Left ventricle myocardium inferior (tissue), 1 donor: Measurements from ENCODE around the gene SMARCE1. TPM values are rescaled to one million over a fixed set of nuclear protein-coding genes. Genes with fewer than 3 reads are reported as not detected.

Source experiments
- DNase-seq: peaks from one replicate; pipeline ENCODE4 v3.0.0-alpha.2; 2020
- H3K27ac ChIP-seq: fragments of 200-600 bp; replicated peaks from 2 replicates; pipeline ENCODE4 v1.8.0; 2021
- H3K27me3 ChIP-seq: fragments of 200-600 bp; 2 replicates; pipeline ENCODE4 v1.8.0; 2021; ENCODE audit warnings: low read depth
- H3K36me3 ChIP-seq: fragments of 200-600 bp; 2 replicates; pipeline ENCODE4 v1.8.0; 2021
- H3K4me1 ChIP-seq: fragments of 200-600 bp; 2 replicates; pipeline ENCODE4 v1.8.0; 2021
- H3K4me3 ChIP-seq: fragments of 200-600 bp; 2 replicates; pipeline ENCODE4 v1.8.0; 2021; ENCODE audit warnings: mild to moderate bottlenecking, moderate library complexity
- H3K9me3 ChIP-seq: fragments of 200-600 bp; replicated peaks from 2 replicates; pipeline ENCODE4 v1.8.0; 2021
- intact Hi-C: fragments of 100-400 bp; cut with micrococcal nuclease; formaldehyde crosslinking; loops from one replicate; pipeline ENCODE4 v1.11.0; 2022
- total RNA-seq: library from RNA; stranded (reverse); fragmentation: NEBNext Ultra II Directional; extraction: Animal tissue kit (Norgen Biotek cat#: 25700); gene quantifications from one replicate; pipeline ENCODE4 v1.2.1, GENCODE V29; 2021
- TF ChIP-seq, protein P1 (sequence below): fragments of 200-600 bp; IDR thresholded peaks from 2 replicates; pipeline ENCODE4 v1.8.0; 2021; ENCODE audit warnings: antibody characterized with exemption, mild to moderate bottlenecking, borderline replicate concordance
- donor health status: DM: no; HTN: yes; CAD: no; lungs with severe emphysema.

SMARCE1 gene
- total RNA-seq, 1 donor from 2014 or later = 58.6 TPM

DNA sequence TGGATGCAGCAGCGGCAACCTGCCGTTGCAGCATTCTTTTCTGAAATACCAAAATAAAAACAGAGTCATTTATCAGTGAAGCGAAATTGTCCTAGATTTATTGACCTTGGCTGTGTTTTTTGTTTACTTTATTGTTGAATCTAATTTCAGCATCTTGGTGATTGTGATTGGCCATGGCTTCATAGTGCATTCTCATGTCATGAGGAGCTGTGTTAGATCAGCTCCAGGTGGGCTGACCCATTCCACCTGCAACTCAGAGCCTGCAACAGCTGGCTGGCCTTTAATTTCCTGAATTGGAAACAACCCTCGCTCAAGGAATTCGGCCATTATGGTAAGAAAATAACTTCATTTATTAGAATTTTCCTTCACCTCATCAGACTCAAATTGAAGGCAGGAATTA, 39.5 kb upstream of the SMARCE1 start:
- intact Hi-C loops = no loop called here
- TF ChIP-seq, protein P1, sequence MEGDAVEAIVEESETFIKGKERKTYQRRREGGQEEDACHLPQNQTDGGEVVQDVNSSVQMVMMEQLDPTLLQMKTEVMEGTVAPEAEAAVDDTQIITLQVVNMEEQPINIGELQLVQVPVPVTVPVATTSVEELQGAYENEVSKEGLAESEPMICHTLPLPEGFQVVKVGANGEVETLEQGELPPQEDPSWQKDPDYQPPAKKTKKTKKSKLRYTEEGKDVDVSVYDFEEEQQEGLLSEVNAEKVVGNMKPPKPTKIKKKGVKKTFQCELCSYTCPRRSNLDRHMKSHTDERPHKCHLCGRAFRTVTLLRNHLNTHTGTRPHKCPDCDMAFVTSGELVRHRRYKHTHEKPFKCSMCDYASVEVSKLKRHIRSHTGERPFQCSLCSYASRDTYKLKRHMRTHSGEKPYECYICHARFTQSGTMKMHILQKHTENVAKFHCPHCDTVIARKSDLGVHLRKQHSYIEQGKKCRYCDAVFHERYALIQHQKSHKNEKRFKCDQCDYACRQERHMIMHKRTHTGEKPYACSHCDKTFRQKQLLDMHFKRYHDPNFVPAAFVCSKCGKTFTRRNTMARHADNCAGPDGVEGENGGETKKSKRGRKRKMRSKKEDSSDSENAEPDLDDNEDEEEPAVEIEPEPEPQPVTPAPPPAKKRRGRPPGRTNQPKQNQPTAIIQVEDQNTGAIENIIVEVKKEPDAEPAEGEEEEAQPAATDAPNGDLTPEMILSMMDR = no peak

DNA sequence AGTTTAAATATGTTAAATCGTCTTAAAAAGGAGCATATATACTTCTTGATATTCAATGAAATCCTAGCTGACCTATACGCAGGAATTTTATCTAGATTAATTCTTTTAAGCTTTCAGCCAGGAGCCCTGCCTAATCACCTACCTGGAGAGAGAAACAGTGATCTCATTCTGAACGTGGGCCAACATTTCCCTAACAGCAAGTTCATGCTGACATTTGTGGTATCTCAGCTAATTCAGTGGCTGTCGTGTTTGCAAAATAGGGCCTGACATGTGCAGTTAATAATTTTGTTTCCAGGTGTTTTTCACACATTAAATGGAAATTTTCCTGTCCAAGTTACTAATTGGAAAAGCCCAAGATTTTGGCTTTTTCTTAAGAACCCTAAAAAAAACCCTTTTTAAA, 38.6 kb upstream of the SMARCE1 start:
- intact Hi-C loops = no loop called here
- no peak for DNase-seq
- no peaks in the 10 kb centered on the region for H3K9me3 ChIP-seq

More for the DNA sequence above, 39.5 kb upstream of the SMARCE1 start:
- DNase-seq = no peak
- Histone ChIP-seq H3K4me3 (no peak overlapping the region), H3K27me3 (peaks cover 7% of the 10 kb centered on the region), H3K27ac (no peak overlapping the region), H3K36me3 (no peaks in the 10 kb centered on the region), H3K4me1 (no peaks in the 10 kb centered on the region), H3K9me3 (no peaks in the 10 kb centered on the region)

DNA sequence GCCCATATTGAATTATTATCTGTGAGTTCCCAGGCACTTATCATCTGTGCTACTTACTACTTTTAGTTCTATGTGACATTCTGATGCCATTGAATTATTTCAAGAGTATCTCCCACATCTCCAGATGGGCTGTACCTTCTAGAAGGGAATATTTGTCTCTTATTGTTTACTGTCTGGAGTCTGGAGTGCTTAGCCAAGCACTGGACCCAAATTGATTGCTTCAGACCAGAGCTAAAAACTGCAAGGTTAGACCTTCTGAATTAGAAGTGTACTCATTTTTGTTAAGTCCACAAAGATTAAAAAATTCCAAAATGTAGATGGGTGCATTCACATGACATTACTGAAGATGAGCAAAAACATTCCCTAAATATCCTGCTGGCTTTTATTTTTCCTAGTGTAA, 33.4 kb upstream of the SMARCE1 start:
- no peaks in the 10 kb centered on the region for H3K36me3 ChIP-seq
- DNase-seq = no peak
- TF ChIP-seq, protein P1 = no peak

More for the DNA sequence above, 38.6 kb upstream of the SMARCE1 start:
- Histone ChIP-seq H3K36me3 (no peaks in the 10 kb centered on the region), H3K4me1 (no peaks in the 10 kb centered on the region), H3K27me3 (peaks cover 15% of the 10 kb centered on the region), H3K27ac (no peak overlapping the region), H3K4me3 (no peak overlapping the region)
- TF ChIP-seq, protein P1 = no peak

DNA sequence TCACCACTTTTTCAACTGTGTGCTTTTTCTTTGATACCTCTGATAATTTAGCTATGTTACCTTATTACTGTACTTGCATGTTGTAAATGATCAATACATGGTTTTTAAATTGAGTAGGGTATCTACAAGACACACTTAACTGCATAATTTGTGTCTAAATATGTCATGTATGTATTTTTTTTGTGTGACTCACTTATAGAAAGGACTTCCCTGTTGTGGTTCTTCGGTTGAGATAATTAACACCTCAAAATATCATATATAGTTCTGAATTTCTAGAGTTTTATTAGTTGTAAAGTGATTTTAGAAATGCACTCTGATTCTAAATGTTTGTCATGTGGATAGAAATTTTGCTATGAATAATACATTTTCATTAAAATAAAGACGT, 31.9 kb upstream of the SMARCE1 start:
- intact Hi-C loops = no loop called here
- DNase-seq = no peak
- H3K27ac ChIP-seq = no peak overlapping the region
- no peaks in the 10 kb centered on the region for H3K4me1 ChIP-seq
- peaks cover 65% of the 10 kb centered on the region for H3K27me3 ChIP-seq
- H3K36me3 ChIP-seq = no peaks in the 10 kb centered on the region
- TF ChIP-seq, protein P1 = no peak
- H3K9me3 ChIP-seq = no peaks in the 10 kb centered on the region
- H3K4me3 ChIP-seq = no peak overlapping the region

More for the DNA sequence above, 33.4 kb upstream of the SMARCE1 start:
- Histone ChIP-seq H3K4me1 (no peaks in the 10 kb centered on the region), H3K4me3 (no peak overlapping the region), H3K9me3 (no peaks in the 10 kb centered on the region), H3K27ac (no peak overlapping the region), H3K27me3 (peaks cover 60% of the 10 kb centered on the region)
- intact Hi-C loops = no loop called here

DNA sequence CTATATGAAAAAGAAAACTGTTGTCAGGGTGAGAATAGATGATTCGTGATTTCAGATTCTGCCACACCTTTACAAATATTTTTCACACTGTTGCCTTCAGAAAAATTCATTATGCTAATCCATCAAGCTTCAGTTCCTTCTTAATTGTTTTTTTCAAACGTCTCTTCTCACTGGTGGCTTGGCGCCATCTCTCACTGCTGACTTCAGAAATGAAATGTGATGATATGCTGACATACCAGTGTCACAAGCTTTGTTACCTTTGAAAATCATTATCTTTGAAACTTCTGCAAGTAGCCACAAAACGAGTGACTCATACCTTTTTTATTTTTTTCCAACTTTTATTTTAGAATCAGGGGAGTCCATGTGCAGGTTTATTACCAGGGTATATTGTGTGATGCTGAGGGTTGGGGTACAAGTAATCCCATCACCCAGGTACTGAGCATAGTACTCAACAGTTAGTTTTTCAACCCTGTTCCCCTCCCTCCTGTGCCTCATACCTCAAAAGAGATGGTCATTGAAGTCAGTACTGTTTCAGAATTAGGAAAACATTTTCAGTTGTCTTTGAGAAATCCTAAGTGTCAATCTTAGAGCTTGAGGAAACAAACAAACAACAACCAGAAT, 31.4 kb upstream of the SMARCE1 start:
- Histone ChIP-seq H3K27me3 (peaks cover 61% of the 10 kb centered on the region), H3K36me3 (no peaks in the 10 kb centered on the region), H3K4me3 (no peak overlapping the region), H3K27ac (no peak overlapping the region), H3K9me3 (no peaks in the 10 kb centered on the region), H3K4me1 (no peaks in the 10 kb centered on the region)
- intact Hi-C loops = no loop called here
- DNase-seq = no peak
- TF ChIP-seq, protein P1 = no peak

DNA sequence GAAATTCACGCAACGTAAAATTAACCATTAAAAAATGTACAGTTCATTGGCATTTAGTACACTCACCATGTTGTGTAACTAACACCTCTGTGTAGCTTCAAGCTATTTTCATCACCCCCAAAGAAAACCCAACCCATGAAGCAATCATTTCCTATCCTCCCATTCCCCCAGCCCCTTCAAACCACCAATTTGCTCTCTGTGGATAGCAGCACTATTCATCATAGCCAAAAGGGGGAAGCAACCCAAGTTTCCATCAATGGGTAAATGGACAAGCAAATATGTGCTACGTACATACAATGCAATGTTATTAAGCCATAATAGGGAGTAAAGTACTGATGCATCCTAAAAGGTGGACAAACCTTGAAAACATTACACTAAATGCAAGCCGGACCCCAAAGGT, 28.3 kb upstream of the SMARCE1 start:
- H3K27me3 ChIP-seq = peaks cover 49% of the 10 kb centered on the region
- DNase-seq = no peak
- no peaks in the 10 kb centered on the region for H3K9me3 ChIP-seq
- H3K36me3 ChIP-seq = no peaks in the 10 kb centered on the region
- no peak overlapping the region for H3K4me3 ChIP-seq
- H3K4me1 ChIP-seq = no peaks in the 10 kb centered on the region
- no peak overlapping the region for H3K27ac ChIP-seq
- intact Hi-C loops = no loop called here
- TF ChIP-seq, protein P1 = no peak
